ENCODE measurements around the gene PHC3.

- no peak for TF ChIP-seq RARB (CRISPR knock-in tag; IDR thresholded peaks at IDR 0.05)
- TF ChIP-seq TOX (CRISPR knock-in tag; IDR thresholded peaks at IDR 0.05; ENCODE audit: borderline replicate concordance), result no peak
- no peak for TF ChIP-seq ISL1 (CRISPR knock-in tag; IDR thresholded peaks at IDR 0.05)
- TF ChIP-seq ZNF565 (CRISPR knock-in tag; conservative IDR thresholded peaks at IDR 0.05; ENCODE audit: low read depth), result no peak
- no peak for TF ChIP-seq SNAI2 (CRISPR knock-in tag; IDR thresholded peaks at IDR 0.05)
- TF ChIP-seq, protein P1, sequence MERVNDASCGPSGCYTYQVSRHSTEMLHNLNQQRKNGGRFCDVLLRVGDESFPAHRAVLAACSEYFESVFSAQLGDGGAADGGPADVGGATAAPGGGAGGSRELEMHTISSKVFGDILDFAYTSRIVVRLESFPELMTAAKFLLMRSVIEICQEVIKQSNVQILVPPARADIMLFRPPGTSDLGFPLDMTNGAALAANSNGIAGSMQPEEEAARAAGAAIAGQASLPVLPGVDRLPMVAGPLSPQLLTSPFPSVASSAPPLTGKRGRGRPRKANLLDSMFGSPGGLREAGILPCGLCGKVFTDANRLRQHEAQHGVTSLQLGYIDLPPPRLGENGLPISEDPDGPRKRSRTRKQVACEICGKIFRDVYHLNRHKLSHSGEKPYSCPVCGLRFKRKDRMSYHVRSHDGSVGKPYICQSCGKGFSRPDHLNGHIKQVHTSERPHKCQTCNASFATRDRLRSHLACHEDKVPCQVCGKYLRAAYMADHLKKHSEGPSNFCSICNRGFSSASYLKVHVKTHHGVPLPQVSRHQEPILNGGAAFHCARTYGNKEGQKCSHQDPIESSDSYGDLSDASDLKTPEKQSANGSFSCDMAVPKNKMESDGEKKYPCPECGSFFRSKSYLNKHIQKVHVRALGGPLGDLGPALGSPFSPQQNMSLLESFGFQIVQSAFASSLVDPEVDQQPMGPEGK (CRISPR knock-in tag; IDR thresholded peaks at IDR 0.05; ENCODE audit: borderline replicate concordance), result no peak
- no peak for TF ChIP-seq ZNF70 (CRISPR knock-in tag; IDR thresholded peaks at IDR 0.05)
- TF ChIP-seq ZFP30 (CRISPR knock-in tag; IDR thresholded peaks at IDR 0.05), result no peak
- TF ChIP-seq ESRRG (CRISPR knock-in tag; IDR thresholded peaks at IDR 0.05), result no peak
- TF ChIP-seq, protein P2, sequence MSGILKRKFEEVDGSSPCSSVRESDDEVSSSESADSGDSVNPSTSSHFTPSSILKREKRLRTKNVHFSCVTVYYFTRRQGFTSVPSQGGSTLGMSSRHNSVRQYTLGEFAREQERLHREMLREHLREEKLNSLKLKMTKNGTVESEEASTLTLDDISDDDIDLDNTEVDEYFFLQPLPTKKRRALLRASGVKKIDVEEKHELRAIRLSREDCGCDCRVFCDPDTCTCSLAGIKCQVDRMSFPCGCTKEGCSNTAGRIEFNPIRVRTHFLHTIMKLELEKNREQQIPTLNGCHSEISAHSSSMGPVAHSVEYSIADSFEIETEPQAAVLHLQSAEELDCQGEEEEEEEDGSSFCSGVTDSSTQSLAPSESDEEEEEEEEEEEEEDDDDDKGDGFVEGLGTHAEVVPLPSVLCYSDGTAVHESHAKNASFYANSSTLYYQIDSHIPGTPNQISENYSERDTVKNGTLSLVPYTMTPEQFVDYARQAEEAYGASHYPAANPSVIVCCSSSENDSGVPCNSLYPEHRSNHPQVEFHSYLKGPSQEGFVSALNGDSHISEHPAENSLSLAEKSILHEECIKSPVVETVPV (CRISPR knock-in tag; IDR thresholded peaks at IDR 0.05), result no peak
- TF ChIP-seq CSDC2 (CRISPR knock-in tag; IDR thresholded peaks at IDR 0.05), result no peak
- no peak for TF ChIP-seq ZC3H10 (CRISPR knock-in tag; IDR thresholded peaks at IDR 0.05)
- TF ChIP-seq, protein P3, sequence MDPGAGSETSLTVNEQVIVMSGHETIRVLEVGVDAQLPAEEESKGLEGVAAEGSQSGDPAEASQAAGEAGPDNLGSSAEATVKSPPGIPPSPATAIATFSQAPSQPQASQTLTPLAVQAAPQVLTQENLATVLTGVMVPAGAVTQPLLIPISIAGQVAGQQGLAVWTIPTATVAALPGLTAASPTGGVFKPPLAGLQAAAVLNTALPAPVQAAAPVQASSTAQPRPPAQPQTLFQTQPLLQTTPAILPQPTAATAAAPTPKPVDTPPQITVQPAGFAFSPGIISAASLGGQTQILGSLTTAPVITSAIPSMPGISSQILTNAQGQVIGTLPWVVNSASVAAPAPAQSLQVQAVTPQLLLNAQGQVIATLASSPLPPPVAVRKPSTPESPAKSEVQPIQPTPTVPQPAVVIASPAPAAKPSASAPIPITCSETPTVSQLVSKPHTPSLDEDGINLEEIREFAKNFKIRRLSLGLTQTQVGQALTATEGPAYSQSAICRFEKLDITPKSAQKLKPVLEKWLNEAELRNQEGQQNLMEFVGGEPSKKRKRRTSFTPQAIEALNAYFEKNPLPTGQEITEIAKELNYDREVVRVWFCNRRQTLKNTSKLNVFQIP (CRISPR knock-in tag; IDR thresholded peaks at IDR 0.05; ENCODE audit: borderline replicate concordance, low read depth), result no peak
Observed at GRCh38 chr3:170211668-170212067, 30.1 kb upstream of the PHC3 start.

Measured in SK-N-SH treated with all-trans-retinoic acid at 6 μM for 48 hours (cell line).